Right lobe of liver (tissue), 4 donors: ENCODE data around the gene RPLP2.

ENCODE experiments used
- CTCF ChIP-seq, 4 donors: fragments of 200-600 bp in 3 of 4; fragments of 450-650 bp in 1 of 4; IDR thresholded peaks; one replicate each; pipeline versions ENCODE4 v1.5.1 to v1.8.0; 2016 to 2022; ENCODE audit warnings: antibody characterized with exemption in 4 of 4, mild to moderate bottlenecking in 2 of 4
- POLR2A ChIP-seq: fragments of 450-650 bp; IDR thresholded peaks from one replicate; pipeline ENCODE4 v1.6.1; 2017; ENCODE audit warnings: antibody characterized with exemption, mild to moderate bottlenecking
- donor health status: DM: no; HTN: no; CAD: no.
- donor health status: DM: no; HTN: no; CAD: no.
- donor health status: DM: no; HTN: yes; CAD: no.

- TF ChIP-seq CTCF (IDR thresholded peaks at IDR 0.05) (no peak), POLR2A (no peak)
Observed at GRCh38 chr11:804599-804964, 5.2 kb upstream of the RPLP2 start.
